Raji (cell line): ENCODE measurements around the gene HLX.

Experiments
- POLR2A ChIP-seq: IDR thresholded peaks from 2 replicates; pipeline ENCODE4 v1.6.1; 2011; ENCODE audit warnings: low read depth, low read length, control low read depth; ENCODE audit not compliant: insufficient read depth

Gene HLX

GRCh38 chr1:220901881-220902280, 22.6 kb downstream of the HLX start:
- no peak for TF ChIP-seq POLR2A

- no peak for TF ChIP-seq POLR2A
Measured at GRCh38 chr1:220902916-220903315, 23.7 kb downstream of the HLX start.

GRCh38 chr1:220904876-220905275, 25.6 kb downstream of the HLX start:
- no peak for TF ChIP-seq POLR2A

- TF ChIP-seq POLR2A: no peak
Measured at GRCh38 chr1:220905650-220906560, 26.7 kb downstream of the HLX start.

- no peak for TF ChIP-seq POLR2A
Measured at GRCh38 chr1:220906561-220907334, 27.5 kb downstream of the HLX start.

- no peak for TF ChIP-seq POLR2A
Measured at GRCh38 chr1:220908757-220909156, 29.5 kb downstream of the HLX start.

GRCh38 chr1:220910021-220910420, 30.8 kb downstream of the HLX start:
- TF ChIP-seq POLR2A: no peak

- no peak for TF ChIP-seq POLR2A
Measured at GRCh38 chr1:220914283-220915116, 35.3 kb downstream of the HLX start.

- TF ChIP-seq POLR2A: no peak
Measured at GRCh38 chr1:220915117-220915440, 35.8 kb downstream of the HLX start.

- TF ChIP-seq POLR2A: no peak
Measured at GRCh38 chr1:220915954-220916353, 36.7 kb downstream of the HLX start.

GRCh38 chr1:220917101-220917500, 37.9 kb downstream of the HLX start:
- TF ChIP-seq POLR2A: no peak

- TF ChIP-seq POLR2A: no peak
Measured at GRCh38 chr1:220917535-220918209, 38.4 kb downstream of the HLX start.

GRCh38 chr1:220918285-220918951, 39.2 kb downstream of the HLX start:
- no peak for TF ChIP-seq POLR2A

- TF ChIP-seq POLR2A: no peak
Measured at GRCh38 chr1:220920967-220921366, 41.7 kb downstream of the HLX start.
